Naive thymus-derived CD4-positive, alpha-beta T cell (primary cell): Measurements from ENCODE around the gene TMTC2. TPM values are rescaled to one million over a fixed set of nuclear protein-coding genes. Genes with fewer than 3 reads are reported as not detected.
"Not testable (repeated sequence)": the region's sequence is repeated elsewhere in the genome, so short reads cannot be mapped to it uniquely, and the experiment has no call there.

Source experiments
- ATAC-seq: fragments of 150-1000 bp; cut with Tn5 transposase; 2 replicates; pipeline ENCODE4 v1.10.0; 2021; ENCODE audit warnings: mild to moderate bottlenecking, moderate library complexity
- CTCF ChIA-PET: fragments of 350-600 bp; sonication (Branson Sonifier 250); formaldehyde crosslinking; loops from one replicate; lab custom pipeline; 2021; ENCODE audit warnings: antibody characterized with exemption; lab: Charles Lee
- POLR2A ChIA-PET: fragments of 350-600 bp; sonication (Branson Sonifier 250); formaldehyde crosslinking; loops from one replicate; lab custom pipeline; 2021; ENCODE audit warnings: antibody characterized with exemption, inconsistent platforms; lab: Charles Lee
- DNase-seq, 9 donors: peaks; one replicate each; pipeline versions ENCODE4 v3.0.0 to v3.0.0-alpha.2; 2020 to 2022; ENCODE audit warnings: mixed read lengths in 1 of 9
- H3K27ac ChIP-seq: one replicate; pipeline ENCODE4 v1.7.0; 2013; ENCODE audit warnings: mild to moderate bottlenecking, low read depth, low read length, moderate library complexity
- H3K27me3 ChIP-seq, 2 donors: one replicate each; pipeline ENCODE4 v1.7.0; 2013; ENCODE audit warnings: low read length in 2 of 2, mild to moderate bottlenecking in 2 of 2, moderate library complexity in 2 of 2; ENCODE audit not compliant: control insufficient read depth in 2 of 2, insufficient read depth in 2 of 2
- H3K36me3 ChIP-seq, 3 experiments: 1 replicate in 2 of 3; 2 replicates in 1 of 3; pipeline ENCODE4 v1.7.0; 2013; ENCODE audit warnings: low read length in 3 of 3, mild to moderate bottlenecking in 3 of 3, moderate library complexity in 1 of 3; ENCODE audit not compliant: insufficient read depth in 3 of 3, control insufficient read depth in 2 of 3
- H3K4me1 ChIP-seq, 2 donors: one replicate each; pipeline ENCODE4 v1.7.0; 2013; ENCODE audit warnings: low read length in 2 of 2, mild to moderate bottlenecking in 2 of 2, moderate library complexity in 1 of 2; ENCODE audit not compliant: control insufficient read depth in 2 of 2, insufficient read depth in 2 of 2
- H3K4me3 ChIP-seq: 2 replicates; pipeline ENCODE4 v1.7.0; 2013; ENCODE audit warnings: mild to moderate bottlenecking, low read length
- H3K9me3 ChIP-seq, 3 experiments: 1 replicate in 2 of 3; 2 replicates in 1 of 3; pipeline ENCODE4 v1.7.0; 2013; ENCODE audit warnings: low read length in 3 of 3; ENCODE audit not compliant: control insufficient read depth in 2 of 3
- H3K27ac Mint-ChIP-seq, 9 donors: one replicate each; pipeline ENCODE4 v1.8.0; 2020 to 2022; ENCODE audit warnings: mixed read lengths in 9 of 9, mild to moderate bottlenecking in 8 of 9, moderate library complexity in 5 of 9, inconsistent platforms in 2 of 9
- H3K27me3 Mint-ChIP-seq, 5 donors: one replicate each; pipeline ENCODE4 v1.8.0; 2021 to 2022; ENCODE audit warnings: mixed read lengths in 5 of 5, mild to moderate bottlenecking in 1 of 5
- H3K36me3 Mint-ChIP-seq, 5 donors: one replicate each; pipeline ENCODE4 v1.8.0; 2020 to 2022; ENCODE audit warnings: mixed read lengths in 5 of 5, mild to moderate bottlenecking in 3 of 5, inconsistent platforms in 1 of 5
- H3K4me1 Mint-ChIP-seq, 7 donors: one replicate each; pipeline ENCODE4 v1.8.0; 2020 to 2022; ENCODE audit warnings: mixed read lengths in 7 of 7, mild to moderate bottlenecking in 3 of 7, inconsistent platforms in 1 of 7
- H3K4me3 Mint-ChIP-seq, 10 donors: one replicate each; pipeline ENCODE4 v1.8.0; 2020 to 2022; ENCODE audit warnings: mild to moderate bottlenecking in 10 of 10, mixed read lengths in 10 of 10, moderate library complexity in 6 of 10, inconsistent platforms in 2 of 10
- H3K9me3 Mint-ChIP-seq, 11 donors: one replicate each; pipeline ENCODE4 v1.8.0; 2020 to 2022; ENCODE audit warnings: mixed read lengths in 11 of 11, mild to moderate bottlenecking in 4 of 11, inconsistent platforms in 1 of 11, moderate library complexity in 1 of 11
- intact Hi-C, 2 donors: fragments of 100-400 bp; cut with micrococcal nuclease; formaldehyde crosslinking; loops; one replicate each; pipeline ENCODE4 v1.15.1; 2023
- polyA plus RNA-seq, 2 donors: library from polyadenylated mRNA; unstranded; fragments of 300-500 nt; fragmentation: Illumina TruSeq; gene quantifications; one replicate each; pipeline ENCODE4 v1.2.3, GENCODE V29; 2021
- total RNA-seq, 6 experiments: library from RNA in 5 of 6; stranded (reverse) in 5 of 6; gene quantifications; 1 replicate in 5 of 6; 2 replicates in 1 of 6; pipeline ENCODE4 v1.2.3 and lab custom pipeline; 2021 to 2026

The TMTC2 gene
- total and polyA plus RNA-seq, 7 experiments from 2014 or later, result 3.1 to 11.1 (median 4.7) TPM; not detected in 2

GRCh38 chr12:82756303-82756702, 69.6 kb downstream of the TMTC2 start:
- POLR2A ChIA-PET, result no interaction called here
- H3K4me3 Mint-ChIP-seq, result no peak overlapping the region

GRCh38 chr12:82757059-82757458, 70.4 kb downstream of the TMTC2 start:
- intact Hi-C loops, result no loop called here
- no peaks in the 10 kb centered on the region for H3K36me3 Mint-ChIP-seq
- ChIA-PET CTCF (interaction anchor here (1.2 kb wide), 1 partner anchor 71 kb away, joined by 3 read pairs; no protein-coding TSS in a partner anchor), POLR2A (no interaction called here)
- Histone ChIP-seq H3K4me3 (no peak overlapping the region), H3K4me1 (no peaks in the 10 kb centered on the region), H3K9me3 (no peaks in the 10 kb centered on the region), H3K27me3 (no peaks in the 10 kb centered on the region), H3K36me3 (no peaks in the 10 kb centered on the region), H3K27ac (no peak overlapping the region)
- DNase-seq, result no peak
- H3K27ac Mint-ChIP-seq, result no peak overlapping the region
- H3K4me3 Mint-ChIP-seq, result no peak overlapping the region
- H3K4me1 Mint-ChIP-seq, result no peaks in the 10 kb centered on the region
- ATAC-seq, result no peak
- H3K9me3 Mint-ChIP-seq, result no peaks in the 10 kb centered on the region
- H3K27me3 Mint-ChIP-seq, result no peaks in the 10 kb centered on the region

More at GRCh38 chr12:82756303-82756702, 69.6 kb downstream of the TMTC2 start:
- Mint-ChIP-seq H3K9me3 (no peaks in the 10 kb centered on the region), H3K36me3 (no peaks in the 10 kb centered on the region), H3K27ac (no peak overlapping the region), H3K4me1 (no peaks in the 10 kb centered on the region), H3K27me3 (no peaks in the 10 kb centered on the region)
- Histone ChIP-seq H3K4me3 (no peak overlapping the region), H3K27ac (no peak overlapping the region), H3K9me3 (no peaks in the 10 kb centered on the region), H3K27me3 (no peaks in the 10 kb centered on the region), H3K36me3 (no peaks in the 10 kb centered on the region), H3K4me1 (no peaks in the 10 kb centered on the region)
- intact Hi-C loops, result no loop called here
- CTCF ChIA-PET, result interaction anchor here (1.2 kb wide), 1 partner anchor 70 kb away, joined by 3 read pairs; no protein-coding TSS in a partner anchor
- ATAC-seq (no peak), DNase-seq (no peak)

- Mint-ChIP-seq H3K27ac (no peak overlapping the region), H3K27me3 (no peaks in the 10 kb centered on the region), H3K4me1 (no peaks in the 10 kb centered on the region), H3K4me3 (no peak overlapping the region), H3K9me3 (no peaks in the 10 kb centered on the region), H3K36me3 (peaks cover 0 to 4% (median 0%) of the 10 kb centered on the region in 5 donors)
- Histone ChIP-seq H3K4me3 (no peak overlapping the region), H3K9me3 (no peaks in the 10 kb centered on the region), H3K27me3 (no peaks in the 10 kb centered on the region), H3K4me1 (no peaks in the 10 kb centered on the region), H3K36me3 (no peaks in the 10 kb centered on the region), H3K27ac (no peak overlapping the region)
- ChIA-PET CTCF (no interaction called here), POLR2A (no interaction called here)
- DNase-seq (no peak), ATAC-seq (no peak)
- intact Hi-C loops, result no loop called here
These were observed 71.0 kb downstream of the TMTC2 start for GRCh38 chr12:82757656-82758055.

- no peaks in the 10 kb centered on the region for H3K9me3 ChIP-seq
- DNase-seq (no peak), ATAC-seq (no peak)
- peaks cover 0 to 4% (median 0%) of the 10 kb centered on the region in 5 donors for H3K36me3 Mint-ChIP-seq
- intact Hi-C loops, result no loop called here
- no peak overlapping the region for H3K27ac ChIP-seq
- no peaks in the 10 kb centered on the region for H3K27me3 ChIP-seq
- H3K36me3 ChIP-seq, result no peaks in the 10 kb centered on the region
- no peaks in the 10 kb centered on the region for H3K4me1 Mint-ChIP-seq
- ChIA-PET POLR2A (no interaction called here), CTCF (no interaction called here)
- H3K27me3 Mint-ChIP-seq, result no peaks in the 10 kb centered on the region
- H3K9me3 Mint-ChIP-seq, result no peaks in the 10 kb centered on the region
- no peak overlapping the region for H3K4me3 ChIP-seq
- no peaks in the 10 kb centered on the region for H3K4me1 ChIP-seq
- no peak overlapping the region for H3K4me3 Mint-ChIP-seq
- no peak overlapping the region for H3K27ac Mint-ChIP-seq
These were observed 72.1 kb downstream of the TMTC2 start for GRCh38 chr12:82758749-82759330.

GRCh38 chr12:82760423-82760822, 73.7 kb downstream of the TMTC2 start:
- no peaks in the 10 kb centered on the region for H3K9me3 Mint-ChIP-seq
- H3K36me3 Mint-ChIP-seq, result peaks cover 0 to 4% (median 0%) of the 10 kb centered on the region in 5 donors
- no peak for DNase-seq
- Histone ChIP-seq H3K4me3 (no peak overlapping the region), H3K36me3 (no peaks in the 10 kb centered on the region), H3K27ac (no peak overlapping the region), H3K4me1 (no peaks in the 10 kb centered on the region), H3K27me3 (no peaks in the 10 kb centered on the region), H3K9me3 (no peaks in the 10 kb centered on the region)
- ATAC-seq, result no peak
- no peaks in the 10 kb centered on the region for H3K27me3 Mint-ChIP-seq
- CTCF ChIA-PET, result no interaction called here
- POLR2A ChIA-PET, result no interaction called here
- no peaks in the 10 kb centered on the region for H3K4me1 Mint-ChIP-seq
- no peak overlapping the region for H3K4me3 Mint-ChIP-seq
- no peak overlapping the region for H3K27ac Mint-ChIP-seq
- intact Hi-C loops, result no loop called here

- H3K9me3 Mint-ChIP-seq, H3K4me1 Mint-ChIP-seq, H3K4me3 Mint-ChIP-seq, H3K27me3 ChIP-seq, H3K27ac ChIP-seq, H3K36me3 Mint-ChIP-seq, H3K36me3 ChIP-seq, H3K4me1 ChIP-seq, H3K4me3 ChIP-seq, ATAC-seq, DNase-seq, CTCF ChIA-PET, H3K27me3 Mint-ChIP-seq, H3K9me3 ChIP-seq, H3K27ac Mint-ChIP-seq, intact Hi-C loops, POLR2A ChIA-PET: not testable (repeated sequence)
These were observed 78.5 kb downstream of the TMTC2 start for GRCh38 chr12:82765206-82765605.

GRCh38 chr12:82765971-82766705, 79.4 kb downstream of the TMTC2 start:
- no peaks in the 10 kb centered on the region for H3K9me3 ChIP-seq
- CTCF ChIA-PET, result no interaction called here

More at GRCh38 chr12:82765971-82766705, 79.4 kb downstream of the TMTC2 start:
- intact Hi-C loops, result no loop called here
- no peaks in the 10 kb centered on the region for H3K4me1 ChIP-seq
- no peaks in the 10 kb centered on the region for H3K36me3 ChIP-seq
- H3K27ac ChIP-seq, result no peak overlapping the region
- Mint-ChIP-seq H3K4me1 (no peaks in the 10 kb centered on the region), H3K9me3 (peaks cover 0 to 4% (median 0%) of the 10 kb centered on the region in 11 donors), H3K36me3 (peaks cover 0 to 4% (median 0%) of the 10 kb centered on the region in 5 donors), H3K27me3 (no peaks in the 10 kb centered on the region), H3K4me3 (no peak overlapping the region), H3K27ac (no peak overlapping the region)
- DNase-seq (no peak), ATAC-seq (no peak)
- no peak overlapping the region for H3K4me3 ChIP-seq
- H3K27me3 ChIP-seq, result no peaks in the 10 kb centered on the region
- POLR2A ChIA-PET, result no interaction called here
